DMS79 treated with DMSO at 0.1 percent for 48 hours (cell line): Measurements from ENCODE around the gene PREP.

ENCODE experiments used
- DNase-seq: peaks from one replicate; lab custom pipeline; 2025; lab: John Stamatoyannopoulos, UW

The PREP gene

DNA sequence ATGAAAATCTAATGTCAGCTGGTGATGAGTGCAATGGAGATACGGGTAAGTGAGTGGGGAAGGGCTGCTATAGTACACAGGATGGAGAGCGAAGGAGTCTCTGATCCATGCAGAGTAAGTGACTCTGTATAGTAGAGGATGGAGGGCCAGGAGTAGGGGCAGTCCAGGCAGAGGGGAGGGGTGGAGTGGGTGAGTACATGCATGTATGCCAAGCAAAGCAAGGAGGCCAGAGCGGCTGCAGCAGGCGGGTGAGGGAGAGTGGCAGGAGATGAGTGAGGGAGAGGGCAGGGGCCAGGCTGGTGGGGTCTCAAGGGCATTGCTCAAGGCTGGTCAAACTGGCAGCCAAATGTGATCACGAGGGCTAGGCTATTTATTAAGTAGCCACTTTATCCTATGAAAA is 94.0 kb downstream of the PREP start:
- no peak for DNase-seq

- no peak for DNase-seq
Observed at GRCh38 chr6:105305521-105305920, 97.4 kb downstream of the PREP start.

- DNase-seq, result no peak
Observed at GRCh38 chr6:105304825-105305224, 98.1 kb downstream of the PREP start.

DNA sequence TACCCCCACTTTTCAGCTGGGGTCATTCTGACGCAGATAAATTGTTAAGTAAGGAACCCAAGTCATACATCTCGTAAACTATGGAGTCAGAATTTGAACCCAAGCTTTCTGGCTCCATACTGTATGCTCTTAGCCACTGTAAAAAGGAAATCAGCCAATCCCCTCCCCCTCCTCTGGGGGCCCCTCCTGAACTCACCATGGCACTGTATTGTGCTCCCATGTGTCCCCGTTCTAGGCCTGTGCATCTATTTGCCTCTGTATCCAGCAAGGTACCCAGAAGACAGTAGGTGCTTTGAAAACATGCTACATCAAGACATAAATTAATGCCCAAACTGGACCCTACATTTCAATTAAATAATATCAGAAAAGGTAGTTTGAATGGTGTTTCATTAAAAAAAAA is 98.5 kb downstream of the PREP start:
- DNase-seq, result no peak

GRCh38 chr6:105302617-105303128 is 100.2 kb downstream of the PREP start:
- DNase-seq, result no peak

- DNase-seq, result no peak
Observed at GRCh38 chr6:105301756-105302616, 100.9 kb downstream of the PREP start.

DNA sequence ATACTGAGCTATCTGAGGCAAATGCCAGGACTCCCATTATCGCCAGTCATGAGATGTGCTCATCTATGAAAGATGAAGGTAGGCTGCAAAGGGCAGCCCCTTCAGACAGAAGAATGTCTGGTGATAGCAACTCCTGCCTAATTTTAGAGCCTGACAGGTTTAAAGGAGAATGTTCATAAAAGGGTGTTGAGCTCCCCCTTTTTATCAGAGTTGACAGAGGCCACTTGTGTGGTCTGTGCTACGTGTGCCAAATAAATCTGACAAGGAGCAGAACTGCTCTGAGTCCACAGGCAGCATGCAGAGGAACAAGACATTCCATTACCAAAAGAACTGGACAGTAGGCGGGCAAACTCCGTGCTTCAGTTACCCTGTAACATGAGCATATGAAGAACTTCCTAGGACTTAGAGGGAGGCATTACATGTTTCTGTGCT is 101.8 kb downstream of the PREP start:
- no peak for DNase-seq

- no peak for DNase-seq
Observed at GRCh38 chr6:105300090-105300489, 102.8 kb downstream of the PREP start.

DNA sequence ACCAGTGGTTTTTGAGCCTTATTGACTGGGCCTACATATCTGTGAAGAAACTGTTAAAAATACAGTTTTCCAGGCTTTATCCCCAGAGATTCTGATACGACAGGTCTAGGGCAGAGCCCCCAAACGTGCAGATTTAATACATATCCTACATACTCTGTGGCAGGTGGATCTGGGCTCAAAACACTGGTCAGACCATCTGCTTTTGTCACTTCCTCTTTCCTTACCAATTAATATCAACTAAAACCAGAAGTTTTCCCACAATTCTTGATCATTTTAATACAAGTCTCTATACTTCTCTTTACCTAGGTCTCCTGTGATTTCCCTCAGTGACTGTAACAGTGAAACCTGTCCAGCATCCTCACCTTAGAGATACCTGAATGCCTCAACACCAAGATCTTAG is 108.8 kb downstream of the PREP start:
- no peak for DNase-seq

- no peak for DNase-seq
Observed at GRCh38 chr6:105292689-105293339, 110.1 kb downstream of the PREP start.

DNA sequence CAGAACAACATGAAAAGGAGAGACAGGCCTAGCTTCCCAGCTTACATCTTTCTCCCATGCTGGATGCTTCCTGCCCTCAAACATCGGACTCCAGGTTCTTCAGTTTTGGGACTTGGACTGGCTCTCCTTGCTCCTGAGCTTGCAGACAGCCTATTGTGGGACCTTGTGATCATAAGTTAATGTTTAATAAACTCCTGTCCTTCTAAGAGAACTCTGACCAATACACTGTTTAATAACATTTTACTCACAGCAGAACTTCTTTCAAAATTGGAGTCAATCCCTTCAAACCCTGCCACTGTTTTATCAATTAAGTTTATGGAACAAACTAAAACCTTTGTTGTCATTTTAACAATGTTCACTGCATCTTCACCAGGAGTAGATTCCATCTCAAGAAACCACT is 111.4 kb downstream of the PREP start:
- DNase-seq, result no peak

DNA sequence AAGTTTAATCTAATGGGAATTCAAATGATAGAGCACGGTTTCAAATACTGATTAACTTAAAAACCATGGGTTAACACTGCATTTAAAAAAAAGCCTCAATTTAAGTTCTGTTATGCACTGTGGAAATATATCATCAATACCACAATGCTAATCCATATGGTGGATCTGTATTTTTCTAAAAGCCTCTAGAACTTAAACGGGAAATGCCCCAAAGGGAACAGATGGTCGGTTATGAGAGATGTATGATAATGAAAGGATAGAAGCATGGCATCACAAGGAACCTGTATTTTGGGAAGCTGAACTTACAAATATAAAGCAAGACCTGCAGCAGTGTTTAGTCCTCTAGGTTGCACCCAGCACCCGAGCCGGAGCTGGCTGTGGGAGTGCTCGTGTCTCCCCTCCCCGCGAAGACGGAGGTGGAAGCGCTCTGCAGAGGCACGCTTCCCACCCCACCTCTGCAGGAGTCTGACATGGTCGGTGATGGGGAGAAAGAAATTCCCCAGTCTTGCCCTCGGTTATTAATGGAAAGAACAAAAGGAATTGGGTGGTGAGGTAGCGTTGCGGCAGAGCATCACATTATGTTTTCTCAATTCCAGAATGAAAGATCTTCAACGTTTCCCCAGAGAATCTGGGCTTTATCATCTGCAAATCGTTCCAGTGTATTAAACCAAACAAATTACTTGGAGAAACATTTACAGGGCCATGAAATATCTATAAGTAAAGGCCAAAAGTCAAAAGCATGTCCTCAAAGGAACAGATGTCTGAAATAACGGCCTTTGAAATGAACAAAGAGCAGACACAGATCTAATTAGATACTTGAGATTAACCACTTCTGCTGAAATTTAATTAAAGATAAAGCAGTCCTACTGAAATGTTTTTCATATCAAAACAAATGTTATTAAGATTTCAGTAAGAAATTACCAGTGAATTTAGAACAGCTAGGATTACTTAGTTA is 120.0 kb downstream of the PREP start:
- no peak for DNase-seq

GRCh38 chr6:105280033-105280432 is 122.8 kb downstream of the PREP start:
- no peak for DNase-seq

DNA sequence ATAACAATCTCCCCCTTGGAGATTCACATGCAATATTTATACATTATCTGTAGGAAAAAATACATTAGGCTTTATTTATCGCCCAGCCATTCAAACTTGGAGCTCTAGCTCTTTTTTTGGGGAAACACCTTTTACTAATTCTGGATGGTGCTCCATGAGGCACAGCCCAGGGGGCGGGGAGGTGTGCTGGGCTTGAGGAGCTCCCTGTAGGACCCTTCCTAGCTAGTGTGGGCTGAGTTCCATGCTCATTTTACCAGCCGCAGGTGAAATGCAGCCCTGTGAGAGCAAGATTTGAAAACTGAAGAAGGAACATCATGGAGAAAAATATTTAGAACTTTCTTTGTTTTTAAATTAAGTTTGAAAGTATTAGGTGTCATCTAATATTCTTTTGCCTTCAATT is 123.4 kb downstream of the PREP start:
- DNase-seq, result no peak

DNA sequence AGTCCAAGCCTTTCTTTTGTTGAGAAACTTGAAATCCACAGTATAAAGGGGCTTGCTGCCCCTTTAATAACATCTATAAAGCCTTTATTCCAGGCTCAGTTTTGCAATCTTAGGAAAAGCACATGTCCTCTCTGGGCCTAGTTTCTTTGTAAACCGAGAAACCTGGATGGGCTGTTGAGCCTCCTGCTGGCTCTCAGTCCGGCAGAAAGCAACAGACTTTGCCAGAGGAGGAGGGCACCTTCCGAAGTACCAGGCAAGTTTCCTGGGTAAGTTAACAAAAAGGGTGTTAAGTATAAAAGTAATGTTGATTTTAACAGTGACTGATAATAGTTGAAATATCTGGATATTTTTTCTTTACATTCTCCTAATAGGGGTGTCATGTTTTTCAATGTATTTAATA is 124.1 kb downstream of the PREP start:
- no peak for DNase-seq

DNA sequence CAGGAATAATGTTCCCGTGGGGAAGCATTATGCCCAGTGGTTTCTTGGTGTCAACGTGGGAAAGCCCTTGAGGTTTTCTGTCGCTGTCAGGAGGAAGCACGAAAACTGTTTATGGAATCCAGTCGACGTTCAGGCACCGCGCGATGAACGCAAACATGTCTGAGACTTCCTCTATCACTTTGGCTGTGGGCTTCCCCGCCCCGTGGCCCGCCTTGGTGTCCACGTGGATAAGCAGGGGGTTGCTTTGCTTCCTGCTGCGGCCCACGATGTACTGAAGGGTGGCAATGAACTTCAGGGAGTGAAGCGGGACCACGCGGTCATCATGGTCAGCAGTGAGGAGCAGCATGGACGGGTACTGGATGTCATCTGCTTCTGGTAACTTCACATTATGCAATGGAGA is 124.8 kb downstream of the PREP start:
- DNase-seq, result no peak

DNA sequence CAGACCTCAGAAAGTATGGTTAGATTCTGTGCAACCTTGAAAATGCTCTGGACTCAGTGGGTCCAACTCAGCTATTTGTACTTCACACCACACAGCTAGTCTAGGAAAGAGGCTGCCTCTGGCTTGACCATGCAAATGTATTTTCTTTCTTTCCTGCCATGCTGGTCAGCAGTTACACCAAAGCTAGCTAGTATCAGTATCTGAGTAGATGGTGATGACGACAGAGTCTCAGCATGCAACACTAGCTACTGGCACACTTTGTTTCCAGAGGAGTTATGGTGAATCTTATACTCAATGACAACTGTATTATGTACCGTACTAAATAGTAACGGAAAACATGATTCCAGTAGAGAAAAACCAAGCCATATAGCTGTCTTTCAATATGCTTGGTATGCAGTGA is 126.5 kb downstream of the PREP start:
- no peak for DNase-seq

DNA sequence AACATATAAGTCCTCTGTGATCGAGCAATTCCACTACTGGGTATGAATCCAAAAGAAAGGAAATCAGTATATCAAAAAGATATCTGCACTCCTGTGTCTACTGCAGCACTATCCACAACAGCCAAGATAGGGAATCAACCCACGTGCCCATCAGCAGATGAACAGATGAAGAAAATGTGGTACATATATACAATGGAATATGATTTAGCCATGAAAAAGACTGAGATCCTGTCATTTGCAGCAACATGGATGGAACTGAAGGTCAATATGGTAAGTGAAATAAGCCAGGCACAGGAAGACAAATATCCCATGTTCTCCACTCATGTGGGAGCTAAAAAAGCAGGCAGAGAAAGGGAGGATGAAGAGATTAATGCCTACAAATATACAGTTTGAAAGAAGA is 127.3 kb downstream of the PREP start:
- no peak for DNase-seq

GRCh38 chr6:105274678-105275077 is 128.2 kb downstream of the PREP start:
- DNase-seq, result no peak

DNA sequence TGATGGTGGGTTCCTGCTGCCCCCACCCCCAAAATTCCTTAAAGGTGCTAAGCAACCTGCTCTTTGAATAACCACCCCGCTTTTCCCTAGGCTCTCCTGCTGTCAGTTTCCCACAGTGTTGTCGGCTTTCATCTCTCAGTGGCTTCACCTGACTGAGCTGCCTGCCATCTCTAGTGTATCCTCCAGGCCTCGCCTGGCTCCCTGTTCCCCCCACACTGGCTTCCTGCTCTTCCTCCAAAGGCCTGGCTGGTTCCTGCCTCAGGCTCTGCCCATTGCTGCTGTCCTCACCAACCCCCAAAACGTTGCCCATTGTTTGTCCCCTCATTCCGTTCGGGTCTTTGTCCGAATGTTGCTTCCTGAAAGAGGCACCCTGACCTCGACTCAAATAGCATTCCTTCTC is 129.3 kb downstream of the PREP start:
- no peak for DNase-seq

DNA sequence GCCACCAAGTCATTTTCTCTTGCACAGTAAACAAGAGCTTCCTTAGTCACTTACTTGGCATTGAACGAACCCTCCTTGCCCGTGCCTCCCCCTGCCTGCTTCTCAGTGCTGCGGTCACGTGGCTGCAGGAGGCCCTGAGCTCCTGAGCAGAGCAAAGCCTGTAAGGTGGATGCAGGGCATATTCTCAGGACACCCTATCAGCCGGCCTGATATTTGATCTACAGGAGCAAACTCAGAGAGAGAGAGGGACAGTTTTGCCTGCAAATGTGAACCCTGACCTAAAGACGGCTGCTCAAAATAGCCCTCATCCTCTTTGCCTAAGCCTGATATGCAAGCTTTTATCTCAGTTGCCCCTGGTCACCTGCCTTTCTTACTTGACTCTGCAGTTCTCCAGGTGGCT is 130.1 kb downstream of the PREP start:
- peak; percentile 29 for DNase-seq

DNA sequence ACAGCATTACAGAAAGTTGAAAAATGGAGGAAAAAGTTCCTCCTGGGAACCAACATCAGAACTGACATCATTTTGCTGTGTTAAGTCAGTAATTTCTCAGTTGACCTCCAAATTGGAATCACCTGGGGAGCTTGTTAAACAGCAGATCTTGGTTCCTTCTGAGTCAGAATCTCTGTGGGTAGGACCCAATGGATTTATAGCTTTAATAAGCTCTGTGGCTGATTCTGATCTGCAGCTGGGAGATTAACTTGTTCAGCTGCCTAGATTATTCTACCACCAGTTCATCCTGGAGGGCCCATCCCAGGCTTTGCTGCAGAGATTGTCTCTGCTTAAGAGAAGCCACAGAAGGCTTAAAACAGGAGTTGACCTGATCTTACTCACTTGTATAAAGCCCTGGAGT is 132.4 kb downstream of the PREP start:
- no peak for DNase-seq
